Neural progenitor cell (in vitro differentiated cells): ENCODE data around the gene OTUD3. TPM values are rescaled to one million over a fixed set of nuclear protein-coding genes. Genes with fewer than 3 reads are reported as not detected.

Source experiments
- DNase-seq: peaks from one replicate; pipeline ENCODE4 v3.0.0-alpha.2; 2016; ENCODE audit warnings: low spot score
- H2AFZ ChIP-seq: fragments of 200-600 bp; sonication (generic); replicated peaks from 2 replicates; pipeline ENCODE4 v1.6.1; 2016; ENCODE audit warnings: antibody characterized with exemption
- H3F3A ChIP-seq: fragments of 200-600 bp; sonication (generic); 2 replicates; pipeline ENCODE4 v1.6.1; 2016; ENCODE audit warnings: antibody characterized with exemption, low read depth
- H3K27ac ChIP-seq: fragments of 200-600 bp; sonication (generic); 2 replicates; pipeline ENCODE4 v1.5.1; 2016; ENCODE audit warnings: mild to moderate bottlenecking
- H3K27me3 ChIP-seq: fragments of 200-600 bp; sonication (generic); 2 replicates; pipeline ENCODE4 v1.6.1; 2016; ENCODE audit warnings: mild to moderate bottlenecking, moderate library complexity
- H3K36me3 ChIP-seq: fragments of 200-600 bp; sonication (generic); 2 replicates; pipeline ENCODE4 v1.5.1; 2016
- H3K4me1 ChIP-seq: fragments of 200-600 bp; sonication (generic); 2 replicates; pipeline ENCODE4 v1.6.1; 2016; ENCODE audit warnings: mixed run types
- H3K4me2 ChIP-seq: fragments of 200-600 bp; sonication (generic); 2 replicates; pipeline ENCODE4 v1.6.1; 2016
- H3K4me3 ChIP-seq: fragments of 200-600 bp; sonication (generic); 2 replicates; pipeline ENCODE4 v1.5.1; 2016
- H3K79me2 ChIP-seq: fragments of 200-600 bp; sonication (generic); 2 replicates; pipeline ENCODE4 v1.6.1; 2016; ENCODE audit warnings: low read depth
- H3K9ac ChIP-seq: fragments of 200-600 bp; sonication (generic); 2 replicates; pipeline ENCODE4 v1.6.1; 2016
- H3K9me3 ChIP-seq: fragments of 200-600 bp; sonication (generic); 2 replicates; pipeline ENCODE4 v1.5.1; 2016; ENCODE audit warnings: low read depth
- H4K20me1 ChIP-seq: fragments of 200-600 bp; sonication (generic); 2 replicates; pipeline ENCODE4 v1.6.1; 2016; ENCODE audit warnings: low read depth
- H3K27ac Mint-ChIP-seq: 3 replicates; pipeline ENCODE4 v1.8.0; 2021; ENCODE audit warnings: mixed read lengths
- H3K27me3 Mint-ChIP-seq: 2 replicates; pipeline ENCODE4 v1.8.0; 2022; ENCODE audit warnings: low read depth, mild to moderate bottlenecking, inconsistent platforms, moderate library complexity, mixed read lengths; ENCODE audit not compliant: insufficient read depth
- H3K36me3 Mint-ChIP-seq: 3 replicates; pipeline ENCODE4 v1.8.0; 2021; ENCODE audit warnings: mixed read lengths
- H3K4me1 Mint-ChIP-seq: 3 replicates; pipeline ENCODE4 v1.8.0; 2021; ENCODE audit warnings: mixed read lengths
- H3K4me3 Mint-ChIP-seq: 3 replicates; pipeline ENCODE4 v1.8.0; 2021; ENCODE audit warnings: mild to moderate bottlenecking, moderate library complexity, mixed read lengths
- H3K9me3 Mint-ChIP-seq: 3 replicates; pipeline ENCODE4 v1.8.0; 2020; ENCODE audit warnings: mixed read lengths
- EZH2 ChIP-seq: fragments of 200-600 bp; sonication (generic); IDR thresholded peaks from 2 replicates; pipeline ENCODE4 v1.6.1; 2017; ENCODE audit warnings: antibody characterized with exemption, mild to moderate bottlenecking, moderate library complexity
- EZH2phosphoT487 ChIP-seq: fragments of 200-600 bp; sonication (generic); IDR thresholded peaks from 2 replicates; pipeline ENCODE4 v1.6.1; 2017; ENCODE audit warnings: antibody characterized with exemption
- total RNA-seq: library from RNA; depleted of rRNA; stranded (reverse); fragments of >200 nt; gene quantifications from 2 replicates; pipeline ENCODE4 v1.2.3, GENCODE V29; 2015; ENCODE audit warnings: low replicate concordance
- TF ChIP-seq, protein P1 (sequence below): fragments of 200-600 bp; sonication (generic); IDR thresholded peaks from 2 replicates; pipeline ENCODE4 v1.5.1; 2017; ENCODE audit warnings: antibody characterized with exemption, mild to moderate bottlenecking

The OTUD3 gene
- total RNA-seq, 1 donor from 2014 or later = 28.6 TPM

DNA sequence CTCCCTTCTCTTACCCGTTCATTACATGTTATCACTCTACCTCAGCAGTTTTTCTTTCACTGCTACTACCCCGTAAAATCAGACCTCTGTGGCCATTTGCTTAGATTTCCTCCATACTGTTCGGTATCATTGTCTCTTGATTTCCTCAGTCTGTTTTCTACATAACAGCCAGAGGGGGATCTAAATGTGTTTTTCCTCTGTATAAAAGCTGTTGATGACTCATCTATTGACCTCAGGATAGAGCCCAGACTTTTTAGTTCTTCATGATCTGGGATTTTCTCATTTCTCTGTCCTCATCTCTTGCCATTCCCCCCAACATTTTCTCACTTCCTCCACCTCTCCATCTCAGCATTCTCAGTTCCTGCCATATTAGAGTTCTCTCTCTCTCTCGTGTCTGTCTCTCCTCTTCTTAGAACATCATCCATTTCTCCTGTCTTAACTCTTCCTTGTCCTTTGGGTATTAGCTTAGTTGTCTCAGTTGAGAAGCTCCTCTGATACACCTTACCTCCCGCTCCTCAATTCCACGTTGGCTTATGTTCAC, 10.5 kb downstream of the OTUD3 start:
- Histone ChIP-seq H3K4me2 (no peak overlapping the region), H4K20me1 (peaks cover 33% of the 10 kb centered on the region), H3K9ac (no peak overlapping the region), H3F3A (no peaks in the 10 kb centered on the region), H3K36me3 (peaks cover 11% of the 10 kb centered on the region), H3K27me3 (no peaks in the 10 kb centered on the region), H3K4me3 (no peak overlapping the region), H2AFZ (no peak overlapping the region), H3K4me1 (no peaks in the 10 kb centered on the region), H3K9me3 (no peaks in the 10 kb centered on the region), H3K79me2 (peaks cover 41% of the 10 kb centered on the region), H3K27ac (no peak overlapping the region)
- Mint-ChIP-seq H3K4me1 (no peaks in the 10 kb centered on the region), H3K27me3 (no peaks in the 10 kb centered on the region), H3K27ac (no peak overlapping the region), H3K36me3 (peaks cover 20% of the 10 kb centered on the region), H3K4me3 (no peak overlapping the region), H3K9me3 (no peaks in the 10 kb centered on the region)
- TF ChIP-seq EZH2phosphoT487 = no peak
- TF ChIP-seq EZH2 = no peak
- DNase-seq = no peak

DNA sequence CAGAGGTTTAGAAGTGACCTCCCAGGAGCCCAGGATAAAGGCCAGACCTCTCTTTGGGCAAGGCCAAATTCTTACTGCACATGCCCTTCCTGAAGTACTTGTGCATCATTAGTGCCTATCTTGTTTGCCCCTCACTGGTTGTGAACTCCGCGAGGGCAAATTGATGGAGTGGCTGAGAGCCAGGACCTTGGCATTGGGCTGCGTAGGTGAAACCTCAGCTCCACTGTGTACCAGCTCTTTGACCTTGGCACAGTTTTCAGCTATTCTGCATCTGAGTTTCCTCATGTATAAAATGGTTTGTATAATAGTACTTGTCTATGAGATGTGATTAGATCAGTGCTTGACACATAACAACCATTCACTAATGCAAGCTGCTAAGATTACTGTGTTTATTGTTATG, 11.5 kb downstream of the OTUD3 start:
- Histone ChIP-seq H3K79me2 (peaks cover 31% of the 10 kb centered on the region), H4K20me1 (peaks cover 25% of the 10 kb centered on the region), H2AFZ (no peak overlapping the region), H3F3A (no peaks in the 10 kb centered on the region), H3K4me1 (no peaks in the 10 kb centered on the region), H3K9ac (no peak overlapping the region), H3K36me3 (peaks cover 12% of the 10 kb centered on the region), H3K9me3 (no peaks in the 10 kb centered on the region), H3K4me3 (no peak overlapping the region), H3K27ac (no peak overlapping the region), H3K4me2 (no peak overlapping the region), H3K27me3 (no peaks in the 10 kb centered on the region)
- peaks cover 20% of the 10 kb centered on the region for H3K36me3 Mint-ChIP-seq
- H3K27ac Mint-ChIP-seq = no peak overlapping the region
- H3K9me3 Mint-ChIP-seq = no peaks in the 10 kb centered on the region
- no peak overlapping the region for H3K4me3 Mint-ChIP-seq
- no peaks in the 10 kb centered on the region for H3K27me3 Mint-ChIP-seq
- DNase-seq = no peak
- H3K4me1 Mint-ChIP-seq = no peaks in the 10 kb centered on the region
- TF ChIP-seq EZH2 = no peak
- TF ChIP-seq, protein P1, sequence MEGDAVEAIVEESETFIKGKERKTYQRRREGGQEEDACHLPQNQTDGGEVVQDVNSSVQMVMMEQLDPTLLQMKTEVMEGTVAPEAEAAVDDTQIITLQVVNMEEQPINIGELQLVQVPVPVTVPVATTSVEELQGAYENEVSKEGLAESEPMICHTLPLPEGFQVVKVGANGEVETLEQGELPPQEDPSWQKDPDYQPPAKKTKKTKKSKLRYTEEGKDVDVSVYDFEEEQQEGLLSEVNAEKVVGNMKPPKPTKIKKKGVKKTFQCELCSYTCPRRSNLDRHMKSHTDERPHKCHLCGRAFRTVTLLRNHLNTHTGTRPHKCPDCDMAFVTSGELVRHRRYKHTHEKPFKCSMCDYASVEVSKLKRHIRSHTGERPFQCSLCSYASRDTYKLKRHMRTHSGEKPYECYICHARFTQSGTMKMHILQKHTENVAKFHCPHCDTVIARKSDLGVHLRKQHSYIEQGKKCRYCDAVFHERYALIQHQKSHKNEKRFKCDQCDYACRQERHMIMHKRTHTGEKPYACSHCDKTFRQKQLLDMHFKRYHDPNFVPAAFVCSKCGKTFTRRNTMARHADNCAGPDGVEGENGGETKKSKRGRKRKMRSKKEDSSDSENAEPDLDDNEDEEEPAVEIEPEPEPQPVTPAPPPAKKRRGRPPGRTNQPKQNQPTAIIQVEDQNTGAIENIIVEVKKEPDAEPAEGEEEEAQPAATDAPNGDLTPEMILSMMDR = no peak
- no peak for TF ChIP-seq EZH2phosphoT487

DNA sequence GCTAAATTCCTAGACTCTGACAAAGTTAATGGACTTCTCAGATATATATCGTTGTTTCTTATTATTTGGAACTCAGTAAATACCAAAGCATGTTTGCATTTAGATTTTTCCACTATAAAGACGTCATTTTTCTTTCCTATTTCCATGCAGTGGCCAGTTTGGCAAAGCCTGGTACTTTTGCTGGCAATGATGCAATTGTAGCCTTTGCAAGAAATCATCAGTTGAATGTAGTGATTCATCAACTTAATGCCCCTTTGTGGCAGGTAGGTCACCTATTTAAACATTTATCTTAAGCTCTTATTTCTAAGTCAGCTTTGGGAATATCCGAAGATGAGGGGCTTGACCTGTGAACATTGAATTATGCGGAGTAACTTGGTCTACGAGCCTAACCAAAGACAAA, 12.0 kb downstream of the OTUD3 start:
- H3K36me3 Mint-ChIP-seq = peaks cover 25% of the 10 kb centered on the region
- H3K4me3 Mint-ChIP-seq = no peak overlapping the region
- no peaks in the 10 kb centered on the region for H3K4me1 ChIP-seq
- H3K79me2 ChIP-seq = peaks cover 26% of the 10 kb centered on the region
- H3K4me2 ChIP-seq = no peak overlapping the region
- no peak overlapping the region for H3K9ac ChIP-seq
- no peaks in the 10 kb centered on the region for H3K4me1 Mint-ChIP-seq
- H3K27me3 Mint-ChIP-seq = no peaks in the 10 kb centered on the region
- no peak overlapping the region for H2AFZ ChIP-seq
- no peak for DNase-seq
- no peak for TF ChIP-seq EZH2phosphoT487
- TF ChIP-seq EZH2 = no peak
- TF ChIP-seq, protein P1 = no peak
- peaks cover 20% of the 10 kb centered on the region for H4K20me1 ChIP-seq
- H3K9me3 ChIP-seq = no peaks in the 10 kb centered on the region
- H3K27ac Mint-ChIP-seq = no peak overlapping the region
- no peak overlapping the region for H3K27ac ChIP-seq
- no peaks in the 10 kb centered on the region for H3F3A ChIP-seq
- no peaks in the 10 kb centered on the region for H3K9me3 Mint-ChIP-seq
- peaks cover 16% of the 10 kb centered on the region for H3K36me3 ChIP-seq
- no peaks in the 10 kb centered on the region for H3K27me3 ChIP-seq
- H3K4me3 ChIP-seq = no peak overlapping the region

DNA sequence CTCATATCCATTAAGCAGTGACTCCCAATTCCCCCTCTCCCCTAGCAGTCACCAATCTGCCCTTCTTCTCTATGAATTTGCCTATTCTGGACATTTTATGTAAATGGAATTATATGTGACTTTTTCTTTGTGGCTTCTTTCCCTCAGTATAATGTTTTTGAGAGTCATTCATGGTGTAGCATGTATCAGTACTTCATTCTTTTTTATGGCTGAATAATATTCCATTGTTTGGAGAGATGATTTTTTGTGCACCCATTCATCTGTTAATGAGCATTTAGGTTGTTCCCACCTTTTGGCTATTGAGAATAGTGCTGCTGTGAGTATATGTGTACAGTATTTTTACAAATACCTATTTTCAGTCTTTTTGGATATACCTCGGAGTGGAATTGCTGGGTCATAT, 19.5 kb downstream of the OTUD3 start:
- H2AFZ ChIP-seq = no peak overlapping the region
- no peak overlapping the region for H3K27ac ChIP-seq
- H3K79me2 ChIP-seq = peaks cover 12% of the 10 kb centered on the region
- H3K36me3 ChIP-seq = peaks cover 20% of the 10 kb centered on the region
- no peak for DNase-seq
- no peaks in the 10 kb centered on the region for H3K4me1 ChIP-seq
- Mint-ChIP-seq H3K36me3 (peaks cover 39% of the 10 kb centered on the region), H3K9me3 (no peaks in the 10 kb centered on the region), H3K27me3 (no peaks in the 10 kb centered on the region), H3K4me3 (no peak overlapping the region), H3K27ac (no peak overlapping the region), H3K4me1 (no peaks in the 10 kb centered on the region)
- H3K4me3 ChIP-seq = no peak overlapping the region
- H3K9me3 ChIP-seq = no peaks in the 10 kb centered on the region
- TF ChIP-seq, protein P1 = no peak
- no peak for TF ChIP-seq EZH2
- TF ChIP-seq EZH2phosphoT487 = no peak
- H3K9ac ChIP-seq = no peak overlapping the region
- no peak overlapping the region for H3K4me2 ChIP-seq
- no peaks in the 10 kb centered on the region for H3K27me3 ChIP-seq
- no peaks in the 10 kb centered on the region for H4K20me1 ChIP-seq
- no peaks in the 10 kb centered on the region for H3F3A ChIP-seq
